ENCODE results near the gene MAP2K6. TPM values are rescaled to one million over a fixed set of nuclear protein-coding genes. Genes with fewer than 3 reads are reported as not detected.
A peak's percentile ranks its signal among the peaks of the same experiment; 100 is the strongest.

Gene MAP2K6
- total and polyA plus RNA-seq, 2 of the 8 experiments (the other 6 are each of a cell fraction or from before 2014, with no cell fraction given) = 11.0 to 44.1 TPM

- peaks cover 0 to 57% of the 10 kb centered on the region in 2 experiments; a peak in 2 of 4 replicates for H3K79me2 ChIP-seq (ENCODE audit: control insufficient read depth in 1 of 2, insufficient read depth in 2 of 2, low read length in 2 of 2)
- H3K27ac ChIP-seq (ENCODE audit: low read depth, low read length) = no peak overlapping the region
- H4K20me1 ChIP-seq (replicated peaks in 1 of 2; ENCODE audit: control insufficient read depth in 1 of 2, insufficient read depth in 2 of 2, low read length in 2 of 2) = peaks cover 0 to 2% of the 10 kb centered on the region in 2 experiments
- no peak overlapping the region for H2BK12ac ChIP-seq (ENCODE audit: low read depth, low read length)
- no peak overlapping the region for H2AK5ac ChIP-seq (ENCODE audit: low read depth, low read length)
- H2BK120ac ChIP-seq (replicated peaks; ENCODE audit: low read depth, low read length) = no peak overlapping the region
- POLR2A ChIA-PET (ENCODE audit: partially characterized antibody) = no interaction called here
- DNase-seq (ENCODE audit: low read depth in 1 of 2, low spot score in 2 of 2) = no peak
- H3K14ac ChIP-seq (ENCODE audit: insufficient read length) = no peak overlapping the region
- no peak overlapping the region for H4K5ac ChIP-seq (ENCODE audit: insufficient read length, low read depth, low read length)
- TF ChIP-seq KDM1A (IDR thresholded peaks at IDR 0.05; ENCODE audit: borderline replicate concordance, low read length) = peak; percentile 90; the same call in 1 of the 2 replicates
- no peak for TF ChIP-seq KDM4A (IDR thresholded peaks at IDR 0.05; ENCODE audit: low read depth, low read length, severe bottlenecking)
- H3K9me3 ChIP-seq (ENCODE audit: insufficient read depth in 2 of 2, low read depth in 1 of 2, low read length in 1 of 2) = no peaks in the 10 kb centered on the region
- H3K27me3 ChIP-seq (replicated peaks in 1 of 4; ENCODE audit: control insufficient read depth in 3 of 4, extremely low read depth in 1 of 4, insufficient read depth in 3 of 4, low read length in 3 of 4) = no peaks in the 10 kb centered on the region
- WGBS, 2 experiments (ENCODE audit: extremely low coverage in 1 of 2, insufficient coverage in 1 of 2, insufficient read length in 1 of 2, insufficient replicate concordance in 2 of 2, low coverage in 1 of 2, low lambda C conversion rate in 2 of 2, missing lambda C conversion rate in 1 of 2) = 90% methylated on average over 8 of the region's 8 CpGs; no CpG with 5 or more reads in 1 of the 2 experiments
- H3K79me1 ChIP-seq (ENCODE audit: low read depth, low read length) = no peaks in the 10 kb centered on the region; the same call in 1 of the 2 replicates
- H3K4me2 ChIP-seq (ENCODE audit: insufficient read depth in 1 of 2, low read depth in 2 of 2, low read length in 2 of 2) = no peak overlapping the region
- H3K23ac ChIP-seq (ENCODE audit: insufficient read length) = no peak overlapping the region
- no peak overlapping the region for H3K9ac ChIP-seq (replicated peaks in 1 of 4; ENCODE audit: extremely low read depth in 1 of 4, low read depth in 3 of 4, low read length in 3 of 4)
- FAIRE-seq = no peak
- no peak overlapping the region for H3K4ac ChIP-seq (replicated peaks; ENCODE audit: insufficient read length, low read depth, low read length)
- no peak overlapping the region for H4K91ac ChIP-seq (replicated peaks; ENCODE audit: insufficient read length, low read length)
- H2BK20ac ChIP-seq (ENCODE audit: low read length) = no peak overlapping the region
- H3K18ac ChIP-seq (ENCODE audit: extremely low read depth, low read length) = no peak overlapping the region
- H3K4me1 ChIP-seq (replicated peaks in 1 of 4; ENCODE audit: control insufficient read depth in 3 of 4, insufficient read depth in 4 of 4, low read length in 3 of 4) = peaks cover 2 to 17% (median 5%) of the 10 kb centered on the region in 4 experiments; a peak in 3 of 7 replicates
- H3K23me2 ChIP-seq (ENCODE audit: low read depth, low read length) = no peaks in the 10 kb centered on the region
- H2AFZ ChIP-seq (ENCODE audit: low read length) = no peak overlapping the region
- no peak overlapping the region for H3K56ac ChIP-seq (replicated peaks; ENCODE audit: insufficient read length, low read depth, low read length)
- no peak overlapping the region for H2BK5ac ChIP-seq (ENCODE audit: low read depth, low read length)
- no peak overlapping the region for H2BK15ac ChIP-seq (ENCODE audit: low read length)
- no peak overlapping the region for H4K8ac ChIP-seq (ENCODE audit: extremely low read depth, insufficient read depth, low read length)
- no peak overlapping the region for H3K4me3 ChIP-seq (ENCODE audit: extremely low read depth in 1 of 4, insufficient read depth in 2 of 4, low read depth in 3 of 4, low read length in 4 of 4)
- no peaks in the 10 kb centered on the region for H3K36me3 ChIP-seq (ENCODE audit: control insufficient read depth in 2 of 4, insufficient read depth in 4 of 4, low read length in 3 of 4)
- CTCF ChIA-PET (ENCODE audit: partially characterized antibody) = interaction anchor here (1.0 to 1.6 kb wide), 6 partner anchors 9 to 77 kb away, joined by 3 to 5 read pairs (median 4); partner anchors contain the start of gene MAP2K6
Observed at GRCh38 chr17:69424287-69425041, 10.0 kb downstream of the MAP2K6 start.

Data from H1 (cell line).